Renal cortical epithelial cell (primary cell): ENCODE data around the gene CCR5AS.
"Not testable (repeated sequence)": the region's sequence is repeated elsewhere in the genome, so short reads cannot be mapped to it uniquely, and the experiment has no call there.

Experiments used
- DNase-seq: peaks from one replicate; pipeline ENCODE4 v3.0.0-alpha.2; 2011; ENCODE audit warnings: low read depth

CCR5AS gene

GRCh38 chr3:46405301-46406019 is 1.4 kb downstream of the CCR5AS start:
- peak; percentile 56 for DNase-seq

- DNase-seq: not testable (repeated sequence)
These were observed 4.0 kb downstream of the CCR5AS start for GRCh38 chr3:46402902-46403301.

DNA sequence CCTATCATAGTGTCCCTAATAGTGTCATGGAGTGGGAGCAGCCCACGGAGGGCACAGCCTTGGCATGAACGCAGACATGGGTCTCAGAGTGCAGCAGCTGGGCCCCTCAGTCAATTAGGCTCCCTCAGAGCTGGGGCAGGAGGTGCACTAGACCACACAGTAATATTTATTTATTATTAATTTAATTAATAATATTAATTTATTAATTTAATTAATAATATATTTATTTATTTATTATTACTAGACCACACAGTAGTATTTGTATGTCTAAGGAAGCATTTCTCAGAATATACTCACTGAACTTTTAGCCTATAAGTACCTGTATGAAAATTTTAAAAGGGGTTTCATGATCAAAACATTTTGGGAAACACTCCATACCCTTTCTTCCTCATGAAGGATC is 5.3 kb downstream of the CCR5AS start:
- no peak for DNase-seq

GRCh38 chr3:46400846-46401245 is 6.0 kb downstream of the CCR5AS start:
- DNase-seq: no peak

DNA sequence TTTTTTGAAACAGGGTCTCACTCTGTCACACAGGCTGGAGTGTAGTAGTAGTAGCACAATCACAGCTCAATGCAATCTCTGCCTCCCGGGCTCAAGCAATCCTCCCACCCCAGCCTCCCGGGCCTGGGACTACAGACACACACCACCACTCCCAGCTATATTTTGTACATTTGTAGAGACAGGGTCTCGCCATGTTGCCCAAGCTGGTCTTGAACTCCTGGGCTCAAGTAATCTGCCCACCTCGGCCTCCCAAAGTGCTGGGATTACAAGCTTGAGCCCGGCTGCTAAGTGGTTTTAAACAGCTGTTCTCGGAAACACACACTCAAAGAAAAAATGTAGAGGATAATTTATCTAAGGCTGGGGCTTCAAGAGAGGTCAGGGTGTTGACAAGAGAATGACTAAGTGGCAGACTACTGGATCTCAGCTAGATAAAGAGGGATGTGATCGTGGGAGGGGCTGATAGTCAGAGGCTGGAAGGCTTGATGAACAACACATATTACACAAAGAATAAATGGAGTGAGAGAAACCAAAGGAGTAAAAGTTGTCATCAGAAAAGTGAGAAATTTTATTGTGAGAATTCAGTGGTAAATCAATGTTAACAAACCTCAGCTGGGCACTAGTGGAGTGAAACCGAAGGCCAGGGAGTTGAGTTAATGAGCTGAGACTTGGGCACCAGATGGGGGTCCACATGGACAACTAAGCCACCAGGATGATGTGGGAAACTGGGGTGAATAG is 6.7 kb downstream of the CCR5AS start:
- DNase-seq: no peak

GRCh38 chr3:46399557-46399956 is 7.3 kb downstream of the CCR5AS start:
- DNase-seq: no peak

GRCh38 chr3:46399098-46399497 is 7.8 kb downstream of the CCR5AS start:
- no peak for DNase-seq

- DNase-seq: no peak
These were observed 8.5 kb downstream of the CCR5AS start for GRCh38 chr3:46398186-46398955.

GRCh38 chr3:46397111-46397510 is 9.8 kb downstream of the CCR5AS start:
- DNase-seq: no peak

- DNase-seq: no peak
These were observed 10.9 kb downstream of the CCR5AS start for GRCh38 chr3:46395766-46396530.

GRCh38 chr3:46395210-46395661 is 11.6 kb downstream of the CCR5AS start:
- DNase-seq: peak; percentile 17

DNA sequence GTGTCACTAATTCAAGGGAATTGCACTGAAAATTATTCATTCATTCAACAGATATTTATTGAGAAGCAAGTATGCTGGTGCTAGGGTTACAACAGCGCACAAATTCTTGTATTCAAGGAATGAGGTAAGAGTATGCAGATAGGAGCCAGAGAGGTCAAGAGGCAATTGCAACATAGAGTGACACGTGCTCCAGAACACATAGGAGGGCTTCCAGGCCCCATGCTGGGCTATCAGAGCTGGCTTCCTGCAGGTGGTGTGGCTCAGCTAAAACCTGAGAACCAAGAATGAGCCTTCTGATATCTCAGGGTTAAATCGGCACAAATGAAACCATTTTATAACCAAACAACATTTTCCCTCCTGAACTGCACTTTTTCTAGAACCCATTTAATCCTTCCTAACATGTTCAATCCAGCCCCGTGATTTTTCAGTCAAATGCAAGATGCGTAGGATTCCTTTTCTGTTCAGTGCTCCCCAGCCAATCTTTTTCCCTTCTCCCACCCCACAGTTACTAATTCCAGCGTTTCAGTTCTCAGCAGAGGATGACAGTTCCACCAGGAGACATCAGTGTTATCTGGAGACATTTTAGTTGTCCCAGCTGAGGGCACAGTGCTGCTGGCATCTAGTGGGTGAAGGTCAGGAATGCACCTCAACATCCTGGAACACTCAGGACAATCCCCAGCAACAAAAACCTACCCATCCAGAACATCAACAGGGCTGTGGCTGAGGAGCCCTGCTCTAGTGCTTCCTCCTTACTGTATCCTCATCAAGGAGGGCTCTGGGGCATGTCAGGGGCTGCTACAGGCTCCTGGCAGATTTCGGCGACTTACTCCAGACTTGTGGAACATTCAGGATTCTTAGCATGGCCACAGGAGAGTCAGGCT is 13.1 kb downstream of the CCR5AS start:
- no peak for DNase-seq

GRCh38 chr3:46393011-46393410 is 13.9 kb downstream of the CCR5AS start:
- DNase-seq: no peak

DNA sequence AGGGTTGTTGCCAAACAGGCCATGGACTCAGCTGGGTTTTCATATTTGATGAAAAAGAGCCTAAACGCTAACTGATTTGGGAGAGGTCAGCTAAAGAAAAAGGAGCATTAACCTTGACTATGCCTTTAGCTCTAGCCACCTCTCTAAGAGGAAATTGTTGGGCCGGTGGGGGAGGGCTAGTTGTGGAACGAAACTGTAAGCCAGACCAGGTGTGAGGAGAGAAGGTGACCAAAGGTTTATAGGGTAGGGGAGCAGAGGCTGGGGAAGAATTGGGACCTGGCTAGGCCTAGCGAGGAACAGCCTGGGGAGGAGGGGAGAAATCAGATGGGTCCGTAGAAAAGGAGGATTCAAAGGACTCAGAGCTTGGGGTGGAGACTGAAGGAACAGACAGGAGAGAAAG is 15.3 kb downstream of the CCR5AS start:
- DNase-seq: not testable (repeated sequence)

DNA sequence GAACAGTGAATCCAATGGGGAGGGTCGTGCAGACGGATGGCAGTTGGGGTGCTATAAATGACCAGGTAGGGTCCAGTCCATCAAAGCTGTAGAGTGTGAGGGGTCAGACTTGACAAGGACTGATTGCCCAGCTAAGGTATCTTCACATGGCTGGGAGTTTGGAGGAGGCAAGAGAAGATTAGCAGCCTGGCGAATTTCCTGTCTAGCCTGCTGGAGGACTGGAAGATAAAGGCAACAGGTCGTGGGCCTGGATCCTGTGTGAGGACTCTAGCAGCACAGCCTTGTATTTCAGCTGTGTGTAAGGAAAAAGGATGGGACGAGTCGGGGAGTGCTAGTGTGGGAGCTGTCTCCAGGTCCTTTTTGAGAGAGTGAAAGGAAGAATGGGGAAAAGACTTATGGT is 17.6 kb downstream of the CCR5AS start:
- no peak for DNase-seq

DNA sequence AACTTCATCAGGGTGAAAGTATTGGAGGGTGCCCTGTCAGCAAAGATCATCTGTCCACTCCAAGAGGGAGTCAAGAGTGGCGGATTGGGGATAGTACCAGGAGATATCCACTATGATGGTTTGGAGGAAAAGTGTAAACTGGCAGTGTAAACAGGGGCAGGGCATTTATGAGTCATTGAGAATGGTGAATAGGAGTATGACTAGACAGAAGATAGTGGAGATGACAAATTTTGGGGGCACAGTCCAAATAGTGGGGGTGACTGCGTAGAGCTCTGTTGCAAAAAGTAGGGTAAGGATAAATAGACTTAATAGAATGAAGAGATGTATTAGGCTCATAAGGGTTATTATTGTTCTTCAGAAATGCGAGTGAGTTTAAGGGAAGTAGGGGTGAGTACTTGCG is 18.0 kb downstream of the CCR5AS start:
- DNase-seq: not testable (repeated sequence)

DNA sequence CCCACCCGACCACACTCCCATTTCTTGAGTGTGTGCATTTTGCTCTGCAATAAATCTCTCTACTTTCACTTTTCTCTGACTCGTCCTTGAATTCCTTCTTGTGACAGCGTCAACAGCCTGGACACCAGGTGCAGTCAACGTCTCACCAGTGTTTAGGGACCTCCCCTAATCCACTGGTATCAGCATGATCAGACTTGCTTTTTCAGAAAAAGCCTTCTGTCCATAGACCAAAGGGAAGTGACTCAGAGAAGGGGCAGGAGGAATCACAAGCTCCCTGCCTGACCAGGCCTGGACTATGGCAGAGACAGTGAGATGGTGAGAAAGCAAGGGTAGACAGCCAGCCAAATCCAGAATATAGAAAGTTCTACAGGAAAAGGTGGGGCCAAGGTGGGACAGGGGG is 20.7 kb downstream of the CCR5AS start:
- peak; percentile 64 for DNase-seq

DNA sequence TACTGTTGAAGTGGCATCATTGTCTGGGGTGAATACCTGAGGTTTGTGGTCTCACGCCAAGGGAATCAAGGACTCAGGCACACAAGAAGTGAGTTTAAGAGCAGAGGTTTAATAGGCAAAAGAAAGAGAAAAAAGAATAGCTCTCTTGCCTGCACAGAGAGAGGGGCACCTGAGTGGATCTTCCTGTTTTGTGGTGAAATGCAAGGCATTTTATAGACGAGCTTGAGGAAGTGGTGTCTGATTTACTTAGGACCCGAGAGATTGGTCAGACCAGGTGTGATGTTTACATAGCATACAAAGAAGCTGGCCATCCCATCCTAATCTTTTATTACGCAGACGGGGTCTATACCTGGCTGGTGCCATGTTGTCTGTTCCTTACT is 22.9 kb downstream of the CCR5AS start:
- no peak for DNase-seq

GRCh38 chr3:46383211-46383950 is 23.5 kb downstream of the CCR5AS start:
- DNase-seq: no peak

DNA sequence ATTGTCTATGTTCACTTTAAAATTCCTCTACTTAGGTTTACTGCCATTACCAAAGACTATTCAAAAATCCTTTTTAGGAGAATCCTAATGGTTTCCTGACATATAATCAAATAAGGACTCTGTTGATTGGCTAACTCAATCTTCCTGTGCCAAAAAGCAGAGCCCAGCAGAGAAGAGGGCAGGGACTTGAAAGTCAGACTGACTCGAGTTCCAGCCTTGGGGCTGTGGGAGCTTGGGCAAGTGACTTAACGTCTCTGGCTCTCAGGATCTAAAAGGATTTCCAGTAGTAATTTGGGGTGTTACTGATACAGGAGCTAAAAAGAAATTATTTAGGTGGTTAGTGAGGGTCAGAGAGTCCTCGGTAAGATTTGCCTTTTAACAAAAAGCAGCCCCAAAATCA is 25.2 kb downstream of the CCR5AS start:
- no peak for DNase-seq
